HK-2 (cell line): ENCODE measurements around the gene CYP27A1.
"Not testable (repeated sequence)": the region's sequence is repeated elsewhere in the genome, so short reads cannot be mapped to it uniquely, and the experiment has no call there.

ENCODE experiments used
- DNase-seq: peaks from one replicate; pipeline ENCODE4 v3.0.0-alpha.2; 2018; ENCODE audit not compliant: unreplicated experiment

CYP27A1 gene

GRCh38 chr2:218831378-218831990 is 49.5 kb downstream of the CYP27A1 start, which contains the start of gene PRKAG3:
TSS of gene PRKAG3 (minus strand) at chr2:218831803.
- DNase-seq = no peak

GRCh38 chr2:218832081-218832480 is 50.1 kb downstream of the CYP27A1 start:
- DNase-seq = no peak

GRCh38 chr2:218832520-218832919 is 50.6 kb downstream of the CYP27A1 start:
- DNase-seq = no peak

GRCh38 chr2:218833023-218833609 is 51.2 kb downstream of the CYP27A1 start:
- DNase-seq = no peak

GRCh38 chr2:218834685-218835084 is 52.7 kb downstream of the CYP27A1 start:
- no peak for DNase-seq

- no peak for DNase-seq
These were observed 55.5 kb downstream of the CYP27A1 start for GRCh38 chr2:218837495-218837894.

GRCh38 chr2:218839430-218839829 is 57.5 kb downstream of the CYP27A1 start:
- DNase-seq = no peak

- no peak for DNase-seq
These were observed 57.9 kb downstream of the CYP27A1 start for GRCh38 chr2:218839888-218840287.

GRCh38 chr2:218844334-218844733 is 62.4 kb downstream of the CYP27A1 start:
- not testable (repeated sequence) for DNase-seq

GRCh38 chr2:218846963-218847362 is 65.0 kb downstream of the CYP27A1 start:
- not testable (repeated sequence) for DNase-seq

- no peak for DNase-seq
These were observed 67.8 kb downstream of the CYP27A1 start for GRCh38 chr2:218849721-218850120.

GRCh38 chr2:218850796-218851195 is 68.8 kb downstream of the CYP27A1 start:
- DNase-seq = no peak

GRCh38 chr2:218851286-218851685 is 69.3 kb downstream of the CYP27A1 start:
- DNase-seq = no peak

- DNase-seq = peak; percentile 58
These were observed 71.1 kb downstream of the CYP27A1 start for GRCh38 chr2:218852911-218853667.

GRCh38 chr2:218853766-218854165 is 71.8 kb downstream of the CYP27A1 start:
- DNase-seq = no peak

- DNase-seq = no peak
These were observed 72.9 kb downstream of the CYP27A1 start for GRCh38 chr2:218854860-218855259.

- no peak for DNase-seq
These were observed 73.6 kb downstream of the CYP27A1 start for GRCh38 chr2:218855305-218856166.

GRCh38 chr2:218856167-218856895 is 74.4 kb downstream of the CYP27A1 start:
- DNase-seq = no peak

GRCh38 chr2:218856896-218857243 is 74.9 kb downstream of the CYP27A1 start:
- no peak for DNase-seq

GRCh38 chr2:218857371-218858137 is 75.6 kb downstream of the CYP27A1 start:
- no peak for DNase-seq

GRCh38 chr2:218858138-218858445 is 76.1 kb downstream of the CYP27A1 start:
- DNase-seq = no peak
